Measurements from ENCODE around the gene OCRL.
A peak's percentile ranks its signal among the peaks of the same experiment; 100 is the strongest.
"Not testable (repeated sequence)": the region's sequence is repeated elsewhere in the genome, so short reads cannot be mapped to it uniquely, and the experiment has no call there.

OCRL gene

DNA sequence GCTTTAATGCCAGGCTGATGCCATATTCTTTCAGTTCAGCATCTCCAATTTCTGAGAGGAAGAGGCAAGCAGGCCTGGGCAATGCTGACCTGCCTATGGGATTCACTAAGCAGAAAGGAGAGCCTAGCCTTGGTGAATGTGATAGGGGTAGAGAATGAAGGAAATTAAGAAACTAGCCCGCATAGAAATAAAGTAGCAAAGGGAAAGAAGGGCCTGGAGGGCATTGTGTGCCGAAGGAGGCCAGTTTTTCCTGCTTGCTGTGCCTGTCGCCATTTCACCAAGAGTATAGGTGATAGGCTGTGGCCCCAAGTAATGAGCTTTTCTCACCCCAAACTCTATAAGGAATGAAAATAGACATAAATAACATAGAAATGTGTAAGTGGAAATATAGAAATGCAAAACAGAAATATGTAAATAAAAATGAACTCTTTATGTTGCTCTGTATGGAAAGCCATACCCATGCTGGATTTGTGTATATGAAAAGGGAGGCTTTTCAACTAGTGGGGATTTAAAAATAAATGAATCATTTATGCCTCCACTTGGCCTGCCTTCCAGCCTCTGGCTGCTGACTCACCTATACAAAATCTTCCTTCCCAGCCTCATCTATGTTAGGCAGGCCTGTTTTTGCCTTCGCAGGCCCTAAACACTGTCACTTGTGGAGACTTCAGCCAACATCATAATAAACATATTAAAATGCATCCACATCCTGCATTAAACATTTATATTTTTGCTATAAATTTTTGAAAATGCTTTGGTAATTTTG lies 5.1 kb upstream of the OCRL start:
- DNase-seq: no peak

DNA sequence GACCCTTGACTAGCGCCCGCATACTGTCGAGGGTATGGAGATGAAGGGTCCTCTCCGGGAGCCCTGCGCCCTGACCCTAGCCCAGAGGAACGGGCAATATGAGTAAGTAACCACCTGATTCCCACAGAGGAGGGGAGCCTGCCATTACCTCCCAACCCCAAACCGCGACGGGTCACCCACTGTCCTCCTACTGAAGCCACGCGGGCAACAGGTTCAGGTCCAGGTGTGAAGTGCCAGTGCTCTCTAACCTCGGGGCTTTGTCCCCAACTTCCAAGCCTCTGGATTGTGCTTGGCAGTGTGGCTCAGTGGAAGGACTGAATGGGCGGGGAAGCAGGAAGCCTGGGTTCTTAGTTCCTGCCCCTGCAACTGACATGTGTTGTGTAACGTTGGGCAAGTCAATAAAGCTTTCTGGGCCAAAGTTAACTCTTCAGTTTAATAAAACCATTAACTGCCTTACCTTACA lies 694 bp downstream of the OCRL start:
- no peak for DNase-seq

DNA sequence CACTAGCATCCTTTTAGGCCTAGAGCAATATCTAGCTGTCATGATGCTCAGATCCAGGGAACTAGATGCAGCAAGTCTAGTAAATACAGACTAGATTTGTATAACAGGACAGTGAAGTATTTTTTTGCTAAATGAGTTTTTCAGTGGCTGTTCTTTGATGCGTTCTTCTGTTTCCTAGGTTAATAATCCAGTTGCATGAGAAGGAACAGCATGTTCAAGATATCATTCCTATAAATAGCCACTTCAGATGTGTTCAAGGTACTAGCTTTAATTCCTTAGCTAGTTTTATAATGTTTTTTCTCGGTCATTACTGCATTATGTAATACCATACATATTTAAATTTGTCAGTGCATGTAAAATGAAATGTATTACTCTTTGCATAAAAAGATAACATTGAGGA lies 4.7 kb downstream of the OCRL start:
- no peak for DNase-seq

DNA sequence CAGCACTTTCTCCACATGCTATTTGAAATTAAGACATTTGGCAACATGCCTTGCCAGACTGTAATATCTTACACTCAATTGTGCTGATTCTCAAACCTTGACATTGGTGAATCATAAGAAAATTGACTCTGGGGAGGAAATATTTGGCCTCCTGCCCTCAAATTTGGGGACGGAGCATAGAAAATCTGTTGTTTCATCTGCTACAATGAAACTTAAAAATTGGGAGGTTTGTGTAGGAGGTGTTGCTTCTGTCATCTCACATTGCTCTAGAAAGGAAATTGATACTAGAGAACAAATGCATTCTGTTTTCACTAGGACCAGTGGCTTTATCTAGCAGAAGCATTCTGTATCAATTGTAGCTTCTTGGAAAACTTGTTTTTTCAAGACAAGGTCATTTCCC lies 5.3 kb downstream of the OCRL start:
- DNase-seq: no peak

DNA sequence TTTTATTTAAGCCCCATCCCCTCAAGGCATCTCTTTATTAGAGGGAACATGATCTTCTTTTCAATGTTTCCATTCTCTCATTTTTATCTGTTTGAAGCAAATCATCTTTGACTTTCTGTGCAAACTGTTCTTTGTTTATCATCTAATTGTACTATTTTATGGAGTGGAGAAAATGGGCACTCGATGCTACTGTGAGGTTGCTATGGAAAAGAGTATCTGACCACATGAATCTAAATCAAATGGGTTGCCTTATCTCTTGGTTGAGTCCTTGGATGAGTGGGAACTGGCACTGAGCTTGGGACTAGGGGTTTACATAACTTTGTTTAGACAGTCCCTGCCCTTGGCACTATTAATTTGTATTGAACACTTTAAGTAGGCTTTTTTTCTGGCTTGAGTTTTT lies 9.1 kb downstream of the OCRL start:
- DNase-seq: no peak

DNA sequence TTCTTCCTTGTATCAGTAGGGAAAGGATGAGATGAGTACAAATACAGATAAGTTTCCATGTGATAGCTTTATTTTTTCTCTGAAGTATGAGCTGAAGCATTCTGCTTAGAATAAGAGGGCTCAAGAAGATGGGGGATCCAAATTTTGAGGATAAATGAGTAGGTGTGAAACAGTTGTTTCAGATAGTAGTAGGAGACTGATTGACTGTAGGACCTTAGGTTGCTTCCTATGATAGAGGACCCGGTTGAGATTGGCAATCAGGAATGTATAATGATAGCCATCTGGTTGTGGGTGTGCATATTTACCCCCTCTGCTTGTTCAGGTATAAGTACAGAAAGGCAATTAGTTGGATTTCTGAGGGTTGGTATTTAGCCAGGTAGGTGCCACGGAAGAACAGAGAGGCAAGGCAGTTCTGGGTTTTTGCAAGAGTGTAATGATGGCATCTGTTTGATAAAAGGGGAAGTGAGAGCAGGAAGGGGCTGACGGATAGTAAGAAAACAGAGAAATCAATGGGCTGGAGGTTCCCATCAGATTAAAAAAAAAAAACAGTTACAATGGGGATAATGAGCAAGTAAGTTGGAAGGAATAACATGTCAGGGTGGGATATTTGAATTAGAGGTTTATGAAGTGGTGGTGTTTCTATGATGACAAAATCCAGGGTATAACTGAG lies 13.7 kb downstream of the OCRL start:
- no peak for DNase-seq

DNA sequence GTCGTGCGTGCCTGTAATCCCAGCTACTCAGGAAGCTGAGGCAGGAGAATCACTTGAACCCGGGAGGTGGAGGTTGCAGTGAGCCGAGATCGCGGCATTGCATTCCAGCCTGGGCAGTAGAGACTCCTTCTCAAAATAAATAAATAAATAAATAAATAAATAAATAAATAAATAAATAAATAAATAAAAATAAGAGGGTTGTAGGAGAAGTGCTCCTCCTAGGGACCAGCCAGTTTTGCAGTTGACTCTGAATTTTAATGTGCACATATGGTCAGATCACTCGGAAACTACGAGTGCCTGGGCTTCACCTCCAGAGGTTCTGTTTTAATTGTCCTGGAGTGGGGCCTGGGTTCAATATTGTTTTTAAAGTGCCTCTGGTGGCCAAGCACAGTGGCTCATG lies 14.8 kb downstream of the OCRL start:
- DNase-seq: not testable (repeated sequence)

DNA sequence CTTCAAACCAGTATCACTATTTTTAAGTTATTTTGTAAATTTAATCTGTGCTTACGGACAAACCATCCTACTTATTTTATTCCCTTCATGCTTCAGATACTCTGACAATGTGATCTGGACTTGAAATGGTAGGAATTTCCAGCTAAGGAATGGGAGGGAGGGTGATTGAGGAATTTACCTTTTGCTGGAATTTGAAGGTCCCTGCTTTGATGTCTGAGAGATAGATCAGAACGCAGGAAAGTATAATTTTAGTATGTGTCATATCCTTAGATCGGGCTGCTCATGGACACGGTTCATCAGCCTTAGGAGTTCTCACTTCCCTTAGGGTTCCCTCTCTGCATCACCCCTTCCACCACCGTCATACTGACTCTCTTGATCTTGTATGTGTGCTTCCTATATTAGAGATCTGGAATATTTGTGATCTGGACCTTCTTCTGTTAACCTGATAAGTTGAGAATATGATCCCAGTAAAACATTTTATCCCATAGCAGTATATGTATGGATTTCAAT lies 16.8 kb downstream of the OCRL start:
- no peak for DNase-seq

DNA sequence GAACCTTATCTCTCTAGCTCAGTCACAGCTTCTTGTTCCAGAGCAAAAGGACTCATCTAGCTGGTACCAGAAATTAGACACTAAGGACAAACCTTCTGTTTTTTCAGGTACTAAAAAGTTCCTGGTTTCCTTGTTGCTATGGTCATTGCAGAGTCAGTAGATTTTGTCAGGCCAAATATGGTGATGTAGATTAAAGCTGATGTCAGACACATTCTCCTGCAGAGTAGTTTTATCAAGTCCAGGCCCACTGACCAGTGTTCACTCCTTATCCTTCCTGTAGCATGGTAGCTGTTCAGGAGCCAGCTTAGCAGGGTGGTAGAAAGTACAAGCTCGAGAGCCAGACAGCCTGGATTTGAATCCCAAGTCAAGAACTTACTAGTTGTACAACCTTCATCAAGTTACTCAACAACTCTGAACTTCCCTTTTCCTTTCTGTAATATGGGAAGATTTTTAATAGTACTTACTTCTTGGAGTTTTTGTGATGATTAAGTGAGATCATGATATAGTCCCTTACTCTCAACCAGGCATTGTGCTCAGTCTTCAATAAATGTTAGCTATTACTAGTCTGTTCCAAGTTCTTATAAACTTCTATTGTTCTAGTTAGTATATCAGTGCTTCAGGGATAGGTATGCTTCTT lies 17.9 kb downstream of the OCRL start:
- peak; percentile 28 for DNase-seq

DNA sequence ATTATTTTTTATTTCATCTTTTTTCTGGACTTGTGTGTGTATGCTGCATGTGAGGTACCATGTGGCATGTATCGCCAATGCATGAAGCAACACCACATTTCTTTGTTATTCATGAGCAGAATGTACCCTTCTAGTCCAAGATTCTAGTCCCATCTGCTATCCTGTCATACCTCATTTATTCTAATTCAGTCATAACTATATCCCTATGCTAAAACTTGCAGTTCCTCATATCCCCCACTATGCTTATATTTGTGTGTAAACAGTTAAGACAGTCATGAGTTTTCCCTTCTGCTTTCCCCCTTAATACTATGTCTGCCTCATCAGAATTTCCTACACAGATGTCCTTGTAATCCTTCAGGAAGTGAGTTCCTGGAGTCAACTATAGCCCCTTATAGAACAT lies 19.7 kb downstream of the OCRL start:
- DNase-seq: no peak

DNA sequence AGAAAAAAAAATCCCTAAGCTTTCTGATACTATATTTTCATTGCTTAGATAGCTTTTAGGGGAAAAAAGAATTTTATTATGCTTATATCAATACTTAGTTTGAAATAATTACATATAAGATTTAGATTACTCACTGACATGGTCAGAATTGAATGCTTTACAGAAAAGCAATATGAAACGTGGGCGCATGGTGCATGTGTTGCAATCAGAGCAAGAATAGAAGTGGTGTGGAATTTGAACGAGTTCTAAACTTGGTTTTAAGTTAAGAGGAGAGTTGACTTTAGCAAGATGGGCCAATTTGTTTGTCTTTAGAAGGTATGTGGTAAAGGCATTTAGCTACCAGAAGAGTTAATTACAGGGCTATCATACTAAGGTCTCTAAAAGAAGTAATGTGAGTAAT lies 21.4 kb downstream of the OCRL start:
- DNase-seq: no peak

DNA sequence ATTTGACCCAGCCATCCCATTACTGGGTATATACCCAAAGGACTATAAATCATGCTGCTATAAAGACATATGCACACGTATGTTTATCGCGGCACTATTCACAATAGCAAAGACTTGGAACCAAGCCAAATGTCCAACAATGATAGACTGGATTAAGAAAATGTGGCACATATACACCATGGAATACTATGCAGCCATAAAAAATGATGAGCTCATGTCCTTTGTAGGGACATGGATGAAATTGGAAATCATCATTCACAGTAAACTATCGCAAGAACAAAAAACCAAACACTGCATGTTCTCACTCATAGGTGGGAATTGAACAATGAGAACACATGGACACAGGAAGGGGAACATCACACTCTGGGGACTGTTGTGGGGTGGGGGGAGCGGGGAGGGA lies 24.3 kb downstream of the OCRL start:
- not testable (repeated sequence) for DNase-seq

DNA sequence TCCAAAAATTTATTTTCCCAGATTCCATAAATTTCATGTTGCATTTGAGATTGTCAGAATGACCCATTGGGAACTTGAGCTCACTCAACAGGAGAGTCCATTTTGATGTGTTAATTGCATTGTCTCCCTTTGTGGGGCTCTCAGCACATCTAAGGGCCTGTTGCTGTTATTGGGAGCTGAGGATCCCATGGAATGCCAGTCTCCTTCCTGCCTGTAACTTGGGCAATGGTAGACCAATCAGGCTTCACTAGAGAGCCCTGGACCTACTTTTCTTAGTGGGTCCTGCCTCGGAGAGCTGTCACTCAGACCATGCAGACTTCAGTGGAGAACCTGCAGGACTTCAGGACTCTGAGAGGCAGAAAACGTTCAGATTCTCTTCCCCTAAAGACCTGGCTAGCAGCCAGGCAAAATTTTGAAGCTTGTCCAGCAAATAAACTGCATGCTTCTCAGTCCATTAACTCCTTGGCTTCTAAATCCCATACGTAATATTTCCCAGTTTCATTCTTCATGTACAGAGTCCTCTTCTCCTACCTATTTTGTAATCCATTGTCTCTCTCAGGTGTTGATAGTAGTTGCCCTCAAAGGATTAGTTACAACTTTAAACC lies 25.1 kb downstream of the OCRL start:
- no peak for DNase-seq

DNA sequence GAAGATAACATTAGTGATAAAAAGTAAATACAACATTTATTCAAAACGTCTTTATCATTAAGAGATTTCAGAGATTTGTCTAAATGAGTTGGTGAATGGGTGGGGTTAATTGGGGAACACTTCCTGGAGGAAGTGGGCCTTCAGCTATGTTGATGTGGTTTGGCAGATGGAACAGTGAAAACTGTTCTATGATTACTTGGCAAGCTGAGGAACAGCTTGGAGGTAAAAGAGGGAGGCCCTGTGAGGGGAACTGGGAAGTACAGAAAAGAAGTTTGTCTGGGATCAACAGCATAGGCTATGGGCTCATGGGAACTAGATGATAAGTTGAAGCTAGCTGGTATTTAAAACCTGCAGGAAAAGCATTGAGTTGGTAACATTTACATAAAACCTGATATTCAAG lies 26.0 kb downstream of the OCRL start:
- no peak for DNase-seq

DNA sequence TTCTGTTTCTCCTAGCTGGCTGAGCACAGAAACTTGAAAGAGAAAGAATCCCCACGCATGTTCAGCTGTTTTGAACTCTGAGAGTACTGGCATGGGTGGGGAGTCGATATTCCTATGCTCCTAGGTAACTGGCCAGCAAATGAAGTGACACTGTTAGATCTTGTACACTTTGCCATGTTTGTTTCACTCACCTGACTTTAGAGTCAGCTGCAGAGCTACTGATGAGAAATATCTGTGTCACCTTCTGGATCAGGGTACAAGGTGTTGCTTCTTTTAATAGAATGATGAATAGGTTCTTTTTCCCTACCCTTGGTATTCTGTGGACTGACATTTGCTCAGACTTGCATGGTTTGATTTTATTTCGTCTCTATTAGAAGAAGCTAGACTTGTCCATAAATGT lies 28.3 kb downstream of the OCRL start:
- no peak for DNase-seq

DNA sequence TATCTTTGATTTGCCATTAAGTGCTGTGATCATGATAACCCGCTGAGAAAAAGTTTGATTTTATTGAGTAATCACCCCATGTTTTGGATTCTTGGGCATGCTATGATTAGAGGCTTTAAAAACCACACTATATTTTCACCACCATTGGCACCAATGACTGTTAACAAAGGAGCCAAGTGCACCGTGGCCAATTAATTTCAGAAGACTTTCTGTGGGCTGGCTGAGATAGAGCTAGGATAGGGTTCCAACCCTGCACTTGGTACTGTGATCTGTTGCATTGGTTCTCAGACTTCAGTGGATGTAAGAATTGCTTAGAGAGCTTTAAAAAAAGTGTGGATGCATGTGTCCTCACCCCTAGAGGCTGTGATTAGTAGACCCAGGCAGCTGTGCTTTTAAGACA lies 32.4 kb downstream of the OCRL start:
- DNase-seq: no peak

DNA sequence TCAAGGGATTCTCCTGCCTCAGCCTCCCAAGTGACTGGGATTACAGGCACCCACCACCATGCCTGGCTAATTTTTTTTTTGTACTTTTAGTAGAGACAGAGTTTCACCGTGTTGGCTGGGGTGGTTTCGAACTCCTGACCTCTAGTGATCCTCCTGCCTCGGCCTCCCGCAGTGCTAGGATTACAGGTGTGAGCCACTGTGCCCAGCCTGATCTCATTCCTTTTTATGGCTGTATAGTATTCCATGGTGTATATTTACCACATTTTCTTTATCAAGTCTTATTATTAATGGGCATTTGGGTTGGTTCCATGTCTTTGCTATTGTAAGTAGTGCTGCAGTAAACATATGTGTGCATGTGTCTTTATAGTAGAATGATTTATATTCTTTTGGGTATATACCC lies 33.6 kb downstream of the OCRL start:
- not testable (repeated sequence) for DNase-seq

DNA sequence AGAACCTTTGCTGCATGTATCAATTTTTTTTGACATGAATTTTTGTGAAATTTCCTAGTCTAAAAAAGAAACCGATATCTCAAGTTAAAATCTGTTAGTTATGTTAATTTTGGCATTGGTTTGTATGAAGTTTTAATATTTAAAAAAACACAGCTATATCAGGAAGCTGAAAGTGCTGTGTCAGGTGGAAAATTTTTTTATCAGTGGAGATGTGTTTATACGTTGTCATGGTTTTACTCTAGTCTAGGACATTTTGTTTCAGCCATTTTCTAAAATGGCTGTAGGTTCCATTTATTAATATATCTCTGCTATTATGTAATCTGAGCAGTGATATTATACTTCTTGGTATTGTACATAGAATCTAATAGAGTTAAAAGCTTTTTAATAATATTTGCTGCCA lies 34.2 kb downstream of the OCRL start:
- DNase-seq: no peak

DNA sequence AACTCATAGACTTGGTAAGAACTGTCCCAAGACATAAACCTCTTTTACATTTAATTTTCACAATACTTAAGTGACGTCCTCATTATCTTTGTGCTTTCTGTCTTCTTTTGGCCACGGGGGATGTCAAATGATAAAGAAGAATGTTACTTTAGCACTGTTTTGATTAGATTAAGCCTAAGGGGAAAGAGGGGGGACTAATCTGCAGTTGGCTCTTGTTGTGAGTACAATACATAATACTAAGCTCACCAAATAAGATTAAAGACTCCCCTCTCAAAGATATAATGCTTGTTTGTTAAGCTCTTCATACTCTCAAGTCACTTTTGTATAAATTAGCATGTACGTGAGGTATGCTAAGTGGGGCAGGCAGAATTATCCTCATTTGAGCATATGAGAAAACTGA lies 36.5 kb downstream of the OCRL start:
- no peak for DNase-seq

DNA sequence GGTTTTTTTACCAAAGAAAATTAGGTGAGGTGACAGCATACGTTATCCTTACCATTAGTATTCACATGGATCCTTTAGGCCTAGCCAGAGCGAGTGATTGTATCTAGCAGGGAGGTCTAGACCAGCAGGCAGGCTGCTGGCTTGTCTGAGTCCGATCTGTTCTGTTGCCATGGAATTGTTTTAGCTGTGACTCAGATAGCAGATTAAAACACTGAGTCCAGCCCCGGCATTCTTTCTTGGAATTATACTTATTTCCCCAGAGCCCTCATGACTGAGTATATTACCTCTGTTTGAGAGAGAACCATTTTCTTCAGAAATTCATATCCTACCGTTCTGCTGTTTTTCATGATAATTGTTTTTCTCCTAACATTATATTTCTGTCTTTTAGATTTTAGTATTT lies 37.4 kb downstream of the OCRL start:
- DNase-seq: peak; percentile 87

DNA sequence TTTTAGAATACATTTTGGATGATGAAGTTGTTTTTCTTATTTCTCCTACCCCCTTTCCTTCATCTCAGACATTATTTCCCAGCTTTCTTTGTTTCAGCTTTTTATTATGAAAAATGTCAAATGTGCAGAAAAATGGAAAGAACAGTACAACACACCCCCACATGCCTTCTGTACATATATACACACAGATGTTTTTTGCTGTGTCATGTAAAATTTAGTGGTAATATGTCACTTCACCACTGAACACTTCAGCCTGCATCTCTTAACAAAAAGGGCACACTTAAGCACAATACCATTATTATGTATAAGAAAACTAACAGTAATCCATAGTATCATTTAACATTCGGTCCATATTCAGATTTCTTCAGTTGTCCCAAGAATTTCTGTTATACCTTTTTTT lies 37.8 kb downstream of the OCRL start:
- no peak for DNase-seq

DNA sequence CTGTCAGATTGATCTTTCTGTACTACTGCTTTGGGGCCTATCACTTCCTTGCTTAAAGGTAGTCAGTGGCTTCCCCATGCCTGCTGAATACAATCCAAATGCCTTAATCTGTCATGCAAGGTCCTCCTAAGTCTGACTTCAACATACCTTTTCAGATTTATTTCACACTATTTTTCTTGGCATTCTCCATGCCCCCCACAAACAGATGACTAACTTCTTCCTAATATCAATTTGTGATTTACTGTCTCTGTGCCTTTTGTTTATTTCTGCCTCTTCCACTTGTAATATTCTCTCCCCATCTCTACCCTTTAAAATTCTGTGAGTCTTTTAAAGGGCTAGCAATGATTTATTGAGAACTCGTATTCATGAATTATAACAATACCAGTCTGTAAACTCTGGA lies 41.8 kb downstream of the OCRL start:
- DNase-seq: no peak

DNA sequence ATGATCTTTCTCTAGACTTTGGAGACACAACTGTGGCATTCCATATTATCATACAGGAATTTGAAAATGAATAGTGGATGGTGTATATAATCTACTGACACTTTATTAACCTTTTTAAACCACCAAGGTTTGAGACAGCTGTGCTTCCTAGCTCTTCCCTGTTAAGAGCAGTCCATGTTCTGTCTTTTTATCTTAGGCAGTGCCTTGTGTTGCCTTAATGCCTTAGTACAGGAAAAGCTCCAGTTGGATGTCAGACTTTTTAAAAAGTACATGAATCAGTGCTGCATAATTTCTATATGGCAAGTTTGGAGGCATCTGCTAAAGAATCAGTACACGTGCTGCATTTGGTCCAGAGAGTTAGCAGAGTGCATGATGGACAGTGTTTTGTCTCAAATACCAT lies 45.1 kb downstream of the OCRL start:
- no peak for DNase-seq

Measured in fibroblast of skin of back (primary cell).